Measurements from ENCODE around the gene LNX1. TPM values are rescaled to one million over a fixed set of nuclear protein-coding genes. Genes with fewer than 3 reads are reported as not detected.

The LNX1 gene
- total and polyA plus RNA-seq, 2 donors (not counting 3 experiments of a cell fraction or from before 2014, with no cell fraction given): 0.72 to 1.3 TPM

DNA sequence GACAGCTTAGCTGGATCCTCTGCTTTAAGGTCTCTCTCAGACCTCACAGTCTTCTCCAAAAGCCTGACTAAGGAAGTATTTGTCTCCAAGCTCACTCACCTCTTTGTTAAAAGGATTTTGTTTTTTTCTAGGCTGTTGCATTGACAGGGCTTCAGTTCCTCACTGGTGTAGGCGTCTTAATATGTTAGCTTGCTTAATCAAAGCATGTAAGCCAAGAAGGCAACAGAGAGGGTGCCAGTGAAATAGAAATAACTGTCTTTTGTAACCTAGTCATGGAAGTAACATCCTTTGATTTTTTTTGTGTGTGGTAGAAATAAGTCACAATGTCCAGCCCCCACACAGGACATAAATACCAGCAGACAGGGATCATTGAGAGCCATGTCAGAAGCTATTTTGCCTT is 155.0 kb downstream of the LNX1 start:
- H3K9me3 ChIP-seq (replicated peaks; ENCODE audit: control insufficient read depth, insufficient read depth, low read length): no peaks in the 10 kb centered on the region
- H3K4me2 ChIP-seq (ENCODE audit: insufficient read depth, low read length): no peak overlapping the region
- intact Hi-C loops (cut with micrococcal nuclease) (loop anchor here (10.0 kb wide), 1 partner anchor 241 kb away; no protein-coding TSS in a partner anchor), dilution Hi-C loops (cut with MboI; ENCODE audit: extremely low pct_ligation_motif_present, low sequenced_read_pairs) (no loop called here)
- H3K4me3 ChIP-seq (replicated peaks in 1 of 3; ENCODE audit: insufficient read depth in 1 of 3, low read depth in 1 of 3, low read length in 3 of 3): no peak overlapping the region
- FAIRE-seq (no peak), DNase-seq (ENCODE audit: low read depth, low spot score) (no peak)
- no peak overlapping the region for H2AFZ ChIP-seq (ENCODE audit: low read depth, low read length)
- H3K27me3 ChIP-seq (ENCODE audit: control insufficient read depth in 2 of 2, insufficient read depth in 2 of 2, low read length in 2 of 2): no peaks in the 10 kb centered on the region
- ChIA-PET POLR2A (no interaction called here), CTCF (interaction anchor here (0.9 kb wide), 1 partner anchor 11 kb away, joined by 3 read pairs; no protein-coding TSS in a partner anchor)
- TF ChIP-seq MYC (IDR thresholded peaks at IDR 0.05; ENCODE audit: low read depth, low read length) (no peak), POLR2A (IDR thresholded peaks at IDR 0.05; ENCODE audit: low read depth, low read length) (no peak), POLR2AphosphoS5 (IDR thresholded peaks at IDR 0.05; ENCODE audit: insufficient read depth, low read depth, low read length) (no peak), MAX (IDR thresholded peaks at IDR 0.05; ENCODE audit: insufficient read depth, insufficient read length) (no peak), EZH2 (IDR thresholded peaks at IDR 0.05; ENCODE audit: borderline replicate concordance, low read depth, low read length, severe bottlenecking) (no peak), JUN (IDR thresholded peaks at IDR 0.05; ENCODE audit: borderline replicate concordance, insufficient read depth, insufficient read length, low read depth) (no peak), CTCF (IDR thresholded peaks at IDR 0.05; ENCODE audit: extremely low read depth in 1 of 2, insufficient read depth in 1 of 2, low read depth in 1 of 2, low read length in 2 of 2) (no peak)
- H4K20me1 ChIP-seq (replicated peaks; ENCODE audit: control insufficient read depth, extremely low read depth, insufficient read depth, low read length): no peaks in the 10 kb centered on the region
- no peaks in the 10 kb centered on the region for H3K36me3 ChIP-seq (ENCODE audit: control insufficient read depth in 2 of 2, extremely low read depth in 1 of 2, insufficient read depth in 2 of 2, low read length in 2 of 2)
- H3K27ac ChIP-seq (ENCODE audit: insufficient read depth, low read depth, low read length): no peak overlapping the region
- no peaks in the 10 kb centered on the region for H3K9me1 ChIP-seq (replicated peaks; ENCODE audit: control insufficient read depth, extremely low read depth, insufficient read depth, low read length)
- H3K79me2 ChIP-seq (ENCODE audit: control insufficient read depth, insufficient read depth, low read length): peaks cover 5% of the 10 kb centered on the region
- no peaks in the 10 kb centered on the region for H3K4me1 ChIP-seq (ENCODE audit: control insufficient read depth, extremely low read depth, insufficient read depth, low read length)
- H3K9ac ChIP-seq (replicated peaks; ENCODE audit: extremely low read depth, insufficient read depth, low read length): no peak overlapping the region
- BruUV-seq (replicated peaks): no TSS peak

All from endothelial cell of umbilical vein (primary cell).